ENCODE measurements around the gene PEAR1.

The PEAR1 gene

GRCh38 chr1:156901966-156902915 lies 8.7 kb downstream of the PEAR1 start:
- no peak for DNase-seq

GRCh38 chr1:156903328-156904091 lies 10.0 kb downstream of the PEAR1 start:
- DNase-seq: no peak

GRCh38 chr1:156904187-156904959 lies 10.9 kb downstream of the PEAR1 start:
- DNase-seq: no peak

GRCh38 chr1:156905176-156905575 lies 11.7 kb downstream of the PEAR1 start:
- DNase-seq: no peak

GRCh38 chr1:156905651-156906050 lies 12.1 kb downstream of the PEAR1 start:
- DNase-seq: no peak

- DNase-seq: no peak
Measured at GRCh38 chr1:156906206-156906906, 12.8 kb downstream of the PEAR1 start.

GRCh38 chr1:156908541-156908940 lies 15.0 kb downstream of the PEAR1 start:
- DNase-seq: no peak

GRCh38 chr1:156908955-156909354 lies 15.4 kb downstream of the PEAR1 start:
- no peak for DNase-seq

- no peak for DNase-seq
Measured at GRCh38 chr1:156909671-156910070, 16.2 kb downstream of the PEAR1 start.

GRCh38 chr1:156910309-156910782 lies 16.8 kb downstream of the PEAR1 start:
- DNase-seq: peak; percentile 28

GRCh38 chr1:156911577-156912298 lies 18.2 kb downstream of the PEAR1 start:
- no peak for DNase-seq

GRCh38 chr1:156912310-156912709 lies 18.8 kb downstream of the PEAR1 start:
- DNase-seq: no peak

GRCh38 chr1:156912861-156913808 lies 19.6 kb downstream of the PEAR1 start:
- no peak for DNase-seq

- DNase-seq: no peak
Measured at GRCh38 chr1:156913809-156914387, 20.4 kb downstream of the PEAR1 start.

GRCh38 chr1:156914440-156914856 lies 20.9 kb downstream of the PEAR1 start:
- DNase-seq: no peak

- peak; percentile 43 for DNase-seq
Measured at GRCh38 chr1:156920233-156921052, 26.9 kb downstream of the PEAR1 start, which contains the start of gene LRRC71. Gene LRRC71 (plus strand): TSS chr1:156920632. CDS start chr1:156920804, 172 bp downstream.

GRCh38 chr1:156921053-156921529 lies 27.6 kb downstream of the PEAR1 start:
- DNase-seq: no peak

- DNase-seq: no peak
Measured at GRCh38 chr1:156922986-156923669, 29.6 kb downstream of the PEAR1 start.

All from activated CD4-positive, alpha-beta T cell treated with anti-CD3 and anti-CD28 coated beads for 1 hour (primary cell).